Pons (tissue), 1 donor: Measurements from ENCODE around the gene CALM3.
"Not testable (repeated sequence)": the region's sequence is repeated elsewhere in the genome, so short reads cannot be mapped to it uniquely, and the experiment has no call there.

Experiments used
- DNase-seq: peaks from one replicate; pipeline ENCODE4 v3.0.0-alpha.2; 2016; ENCODE audit warnings: low spot score

CALM3 gene

GRCh38 chr19:46601318-46602224 lies at the start of gene CALM3:
Gene CALM3, plus strand, starts transcription at chr19:46601330. Its CDS starts 105 bp downstream, at chr19:46601435.
- no peak for DNase-seq

- no peak for DNase-seq
These were observed 48.2 kb upstream of the CALM3 start for GRCh38 chr19:46552891-46553290.

GRCh38 chr19:46554161-46554560 lies 47.0 kb upstream of the CALM3 start:
- no peak for DNase-seq

GRCh38 chr19:46555628-46556280 lies 45.4 kb upstream of the CALM3 start:
- no peak for DNase-seq

- not testable (repeated sequence) for DNase-seq
These were observed 44.7 kb upstream of the CALM3 start for GRCh38 chr19:46556471-46556870.

GRCh38 chr19:46559203-46559602 lies 41.9 kb upstream of the CALM3 start:
- DNase-seq, result no peak

- not testable (repeated sequence) for DNase-seq
These were observed 41.5 kb upstream of the CALM3 start for GRCh38 chr19:46559675-46560074.

- no peak for DNase-seq
These were observed 36.4 kb upstream of the CALM3 start for GRCh38 chr19:46564701-46565100.

- no peak for DNase-seq
These were observed 29.6 kb upstream of the CALM3 start for GRCh38 chr19:46571495-46571894.

GRCh38 chr19:46573679-46574498 lies 27.2 kb upstream of the CALM3 start:
- no peak for DNase-seq

- DNase-seq, result no peak
These were observed 26.6 kb upstream of the CALM3 start for GRCh38 chr19:46574533-46574932.

- no peak for DNase-seq
These were observed 22.7 kb upstream of the CALM3 start for GRCh38 chr19:46578450-46578849.

- DNase-seq, result peak; percentile 62
These were observed 21.7 kb upstream of the CALM3 start for GRCh38 chr19:46579361-46579879.

- no peak for DNase-seq
These were observed 20.9 kb upstream of the CALM3 start for GRCh38 chr19:46580247-46580646.

GRCh38 chr19:46585539-46585938 lies 15.6 kb upstream of the CALM3 start:
- no peak for DNase-seq

GRCh38 chr19:46586294-46586693 lies 14.8 kb upstream of the CALM3 start:
- no peak for DNase-seq

GRCh38 chr19:46587861-46588260 lies 13.3 kb upstream of the CALM3 start:
- DNase-seq, result no peak

- DNase-seq, result no peak
These were observed 9.9 kb upstream of the CALM3 start for GRCh38 chr19:46591254-46591653.

- DNase-seq, result no peak
These were observed 9.3 kb upstream of the CALM3 start for GRCh38 chr19:46591870-46592269.

GRCh38 chr19:46596008-46596407 lies 5.1 kb upstream of the CALM3 start:
- no peak for DNase-seq

- DNase-seq, result no peak
These were observed 2.7 kb upstream of the CALM3 start for GRCh38 chr19:46598372-46598917.
